Amygdala (tissue), 56 donors: ENCODE data around the gene STXBP4.

Experiments used
- DNase-seq, 56 donors: peaks; one replicate each; lab custom pipeline; 2025; lab: John Stamatoyannopoulos, UW

The STXBP4 gene, protein sequence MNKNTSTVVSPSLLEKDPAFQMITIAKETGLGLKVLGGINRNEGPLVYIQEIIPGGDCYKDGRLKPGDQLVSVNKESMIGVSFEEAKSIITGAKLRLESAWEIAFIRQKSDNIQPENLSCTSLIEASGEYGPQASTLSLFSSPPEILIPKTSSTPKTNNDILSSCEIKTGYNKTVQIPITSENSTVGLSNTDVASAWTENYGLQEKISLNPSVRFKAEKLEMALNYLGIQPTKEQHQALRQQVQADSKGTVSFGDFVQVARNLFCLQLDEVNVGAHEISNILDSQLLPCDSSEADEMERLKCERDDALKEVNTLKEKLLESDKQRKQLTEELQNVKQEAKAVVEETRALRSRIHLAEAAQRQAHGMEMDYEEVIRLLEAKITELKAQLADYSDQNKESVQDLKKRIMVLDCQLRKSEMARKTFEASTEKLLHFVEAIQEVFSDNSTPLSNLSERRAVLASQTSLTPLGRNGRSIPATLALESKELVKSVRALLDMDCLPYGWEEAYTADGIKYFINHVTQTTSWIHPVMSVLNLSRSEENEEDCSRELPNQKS

GRCh38 chr17:54968262-54968987 is at the start of gene STXBP4, which contains the start of gene COX11:
STXBP4 (plus strand) TSS chr17:54968765; CDS start chr17:54986220, 17,455 bp downstream.
COX11 (minus strand) TSS chr17:54968654; CDS start chr17:54968646, 8 bp downstream.
- peak in 55 of 56 donors; percentile 54 to 97 (median 90) for DNase-seq

DNA sequence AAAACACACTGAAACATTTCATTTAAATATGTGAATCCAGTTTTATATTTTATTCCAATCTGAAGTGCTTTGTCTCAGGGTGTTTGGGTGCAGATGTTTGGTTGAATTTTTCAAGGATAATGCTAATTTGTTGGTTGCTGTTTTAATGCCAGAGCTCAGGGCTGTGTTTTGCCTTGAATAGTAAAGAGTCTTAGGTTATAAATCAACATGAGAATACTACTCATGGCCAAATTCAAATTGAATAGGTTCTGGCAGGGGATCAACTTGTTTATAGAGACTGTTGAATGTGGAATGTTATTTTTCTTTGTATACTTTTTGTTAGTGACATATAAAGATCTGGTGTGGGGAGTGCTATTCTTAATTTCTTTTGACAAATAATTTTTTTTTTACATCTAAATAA is 49.1 kb upstream of the STXBP4 start:
- no peak for DNase-seq

DNA sequence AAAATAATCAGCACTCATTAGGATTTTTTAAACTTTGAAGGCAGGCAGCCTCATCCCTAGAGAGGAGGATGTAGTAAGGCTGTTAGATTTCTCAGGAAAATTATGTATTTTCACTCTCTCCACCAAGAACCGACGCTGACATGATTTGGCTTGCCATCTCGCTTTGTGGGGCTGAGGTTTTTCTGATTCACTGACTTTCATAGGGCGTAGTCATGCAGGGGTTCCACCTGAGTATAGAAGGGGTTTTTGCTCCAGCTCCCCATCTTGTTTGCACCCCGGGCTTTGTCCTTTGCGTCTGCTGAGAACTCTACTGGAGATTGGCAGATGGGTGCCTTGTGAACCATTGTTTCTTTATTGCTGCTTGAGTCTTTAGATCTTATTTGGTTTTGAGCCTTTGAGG is 47.7 kb upstream of the STXBP4 start:
- no peak for DNase-seq

GRCh38 chr17:54924405-54924804 is 44.2 kb upstream of the STXBP4 start:
- DNase-seq: no peak

DNA sequence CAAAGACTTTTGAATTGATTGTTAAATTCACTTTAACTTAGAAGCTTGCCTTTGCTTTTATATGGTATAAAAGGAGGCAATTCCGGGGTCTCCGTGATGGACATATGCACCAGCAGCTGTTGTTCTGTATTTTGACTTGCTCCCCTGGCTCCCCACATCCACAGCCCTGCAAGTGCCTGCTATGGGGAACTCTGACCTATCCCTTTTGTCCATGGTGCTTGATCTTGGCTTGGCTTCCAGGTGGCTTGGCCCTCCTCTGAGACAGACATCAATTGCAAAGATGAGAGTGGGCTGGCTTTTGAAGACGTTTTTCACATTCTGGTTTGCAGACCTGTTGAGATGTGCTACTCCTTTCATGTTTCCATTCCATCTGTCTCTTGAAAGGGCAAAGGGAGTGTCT is 41.0 kb upstream of the STXBP4 start:
- no peak for DNase-seq

DNA sequence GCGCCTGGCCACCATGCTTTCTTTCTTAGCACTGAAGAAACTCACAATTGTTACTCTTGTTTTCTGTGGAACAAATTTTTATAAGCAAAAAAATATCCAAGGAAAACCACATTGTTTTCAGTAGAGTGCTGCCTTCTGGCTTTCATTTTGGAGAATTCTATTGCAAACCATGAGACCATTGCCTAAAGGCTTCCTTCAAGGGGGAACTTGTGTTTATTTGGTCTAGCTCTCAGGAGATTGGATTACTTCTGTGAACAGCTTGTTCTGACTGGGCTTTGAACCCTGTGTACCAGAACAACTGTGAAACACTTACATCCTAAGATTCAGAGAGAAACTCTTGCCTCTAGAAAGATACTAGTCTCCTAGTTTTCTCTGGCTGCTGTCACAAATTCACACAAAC is 35.9 kb upstream of the STXBP4 start:
- DNase-seq: no peak

GRCh38 chr17:54933921-54934320 is 34.6 kb upstream of the STXBP4 start:
- DNase-seq: no peak

DNA sequence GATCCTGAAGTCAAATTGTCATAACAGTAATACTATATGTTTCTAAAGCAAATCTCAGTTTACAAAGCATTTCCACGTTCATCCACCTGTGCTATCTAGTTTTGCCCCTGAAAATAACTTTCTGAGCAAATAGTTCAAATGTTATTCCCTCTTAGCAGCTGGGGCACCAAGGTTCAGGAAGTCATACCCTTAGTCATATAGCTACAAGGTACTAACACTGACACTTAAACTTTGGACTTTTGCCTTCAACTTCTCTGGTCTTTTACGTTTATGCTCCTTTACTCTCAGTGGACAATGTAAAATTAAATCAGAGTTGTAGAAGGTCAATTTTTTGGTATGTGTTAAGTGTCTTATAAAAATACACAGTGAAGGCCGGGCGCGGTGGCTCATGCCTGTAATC is 33.1 kb upstream of the STXBP4 start:
- no peak for DNase-seq

DNA sequence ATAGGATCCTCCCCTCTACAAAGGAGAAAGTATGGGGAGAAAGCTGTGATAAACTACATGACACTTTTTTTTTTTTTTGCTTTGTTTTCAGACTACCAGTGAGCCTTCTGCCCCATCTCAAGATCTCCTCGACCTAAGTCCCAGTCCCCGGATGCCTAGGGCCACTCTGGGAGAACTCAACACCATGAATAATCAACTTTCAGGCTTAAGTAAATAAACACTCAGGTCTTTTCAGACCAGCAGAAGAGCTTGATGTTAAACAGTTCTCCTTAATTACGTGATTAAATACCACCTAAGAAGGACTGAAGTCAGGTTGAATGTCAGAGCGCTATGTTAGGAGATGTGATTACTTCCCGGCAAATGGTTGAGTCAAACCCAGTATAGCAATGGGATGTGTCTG is 31.5 kb upstream of the STXBP4 start:
- DNase-seq: no peak

DNA sequence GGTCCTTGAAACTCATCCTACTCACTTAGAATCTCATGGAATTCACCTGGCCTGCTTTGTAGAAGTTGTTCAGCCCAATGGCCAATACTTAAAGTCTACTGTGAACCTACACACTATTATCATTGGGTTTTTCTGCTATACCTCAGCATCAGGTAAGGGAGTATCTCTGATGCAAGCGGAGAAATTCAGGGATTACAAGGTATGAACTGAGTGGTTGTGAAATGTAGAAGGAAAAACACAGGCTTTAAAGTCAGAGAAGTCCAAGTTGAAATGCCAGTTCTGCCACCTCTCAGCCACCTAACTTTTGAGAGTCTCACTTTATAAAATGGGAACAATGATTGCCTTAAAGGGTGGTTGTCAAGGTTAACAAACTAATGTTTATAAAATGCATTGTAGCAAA is 31.1 kb upstream of the STXBP4 start:
- no peak for DNase-seq

DNA sequence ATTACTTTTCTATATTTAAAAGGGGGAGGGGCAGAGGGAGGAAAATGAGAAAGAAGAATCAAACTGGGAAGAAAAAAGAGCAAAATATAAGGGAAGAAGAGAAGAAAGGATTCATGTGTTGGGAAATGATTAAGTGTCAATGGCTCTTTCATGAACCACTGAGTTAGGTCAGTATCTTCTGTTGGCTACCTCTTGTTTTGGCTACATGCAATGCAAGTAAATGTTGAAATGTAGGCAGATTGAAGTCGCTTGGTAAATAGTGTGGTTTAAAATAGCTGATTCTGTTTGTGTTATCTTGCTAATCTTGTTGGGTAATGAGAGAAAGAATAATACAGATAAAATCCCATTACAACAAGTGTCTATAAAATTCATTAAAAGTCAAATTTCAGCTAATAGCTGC is 27.3 kb upstream of the STXBP4 start:
- no peak for DNase-seq

GRCh38 chr17:54944796-54945195 is 23.8 kb upstream of the STXBP4 start:
- DNase-seq: no peak

DNA sequence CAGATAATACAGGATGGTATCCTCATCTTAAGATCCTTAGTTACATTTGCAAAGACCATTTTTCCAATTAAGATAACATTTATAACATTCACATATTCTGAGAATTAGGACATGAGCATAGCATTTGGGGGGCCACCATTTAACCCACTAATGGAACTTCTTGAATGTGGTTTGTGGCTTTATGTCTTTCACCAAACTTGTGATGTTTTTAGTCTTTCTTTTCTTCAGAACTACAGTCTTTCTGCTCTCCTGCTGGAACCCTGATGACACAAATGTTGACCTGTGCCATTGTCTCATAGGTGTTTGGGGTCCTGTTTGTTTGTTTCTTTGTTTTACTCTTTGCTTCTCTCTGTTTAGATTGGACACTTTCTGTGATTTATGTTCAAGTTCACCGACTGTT is 23.3 kb upstream of the STXBP4 start:
- DNase-seq: no peak

- no peak for DNase-seq
These were observed 22.9 kb upstream of the STXBP4 start for GRCh38 chr17:54945671-54946070.

- no peak for DNase-seq
These were observed 21.2 kb upstream of the STXBP4 start for GRCh38 chr17:54947396-54947795.

- DNase-seq: no peak
These were observed 20.2 kb upstream of the STXBP4 start for GRCh38 chr17:54948380-54948779.

- no peak for DNase-seq
These were observed 18.4 kb upstream of the STXBP4 start for GRCh38 chr17:54950116-54950515.

GRCh38 chr17:54951286-54951685 is 17.3 kb upstream of the STXBP4 start:
- DNase-seq: no peak

- DNase-seq: no peak
These were observed 11.8 kb upstream of the STXBP4 start for GRCh38 chr17:54956791-54957190.

DNA sequence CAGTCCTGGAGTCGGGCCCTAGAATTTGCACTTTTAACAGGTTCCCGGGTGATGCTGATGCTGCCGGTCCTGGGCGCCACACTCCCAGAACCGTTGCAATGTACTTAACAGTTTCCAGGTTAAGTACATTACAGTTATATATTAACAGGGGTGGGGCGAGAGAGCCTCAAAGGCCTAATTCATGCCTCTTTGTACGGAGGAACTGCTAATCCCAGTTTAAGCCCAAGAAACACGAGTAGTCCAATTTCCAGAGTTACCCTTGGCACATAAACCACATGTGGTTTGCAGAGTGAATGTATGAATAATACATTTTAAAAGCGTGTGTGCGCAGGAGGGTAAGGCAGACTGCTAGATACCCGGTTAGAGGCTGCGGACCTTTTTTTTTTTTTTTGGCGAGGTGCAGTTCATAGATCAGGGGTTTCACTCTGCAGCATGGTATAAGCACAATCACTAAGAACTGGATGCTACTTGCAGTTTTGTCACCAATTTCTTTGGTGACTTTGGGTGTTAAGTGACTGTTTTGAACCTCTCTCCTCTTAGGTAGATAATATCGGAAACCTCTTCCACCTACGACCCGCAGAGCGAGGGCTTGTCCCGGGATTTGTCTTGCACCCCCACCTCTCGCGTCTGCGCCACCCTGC is 824 bp upstream of the STXBP4 start:
- peak in 1 of 56 donors; percentile 52 for DNase-seq

DNA sequence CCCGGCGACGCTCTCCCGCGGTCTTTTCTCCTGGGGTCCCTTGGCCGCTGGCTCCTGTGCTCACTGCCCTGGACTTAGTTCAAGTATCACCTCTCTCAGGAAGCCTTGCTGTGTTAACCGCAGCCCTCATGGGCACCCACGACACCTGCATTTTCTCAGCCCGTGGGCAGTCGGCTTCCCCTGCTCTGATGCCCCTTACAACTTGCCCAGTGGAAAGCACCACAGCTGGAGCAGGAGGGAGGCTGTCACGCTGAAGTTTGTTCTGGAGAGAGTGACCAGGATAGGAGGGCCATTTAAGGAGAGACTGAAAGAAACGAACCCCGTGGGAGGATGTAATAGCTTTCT is 395 bp downstream of the STXBP4 start:
- DNase-seq: peak in 12 of 56 donors; percentile 14 to 65 (median 50)
